GM15510 (cell line): ENCODE measurements around the gene IL6R.

Experiments
- POLR2A ChIP-seq: IDR thresholded peaks from 3 replicates; pipeline ENCODE4 v1.6.1; 2011; ENCODE audit warnings: borderline replicate concordance; ENCODE audit not compliant: insufficient read length; ENCODE audit errors: extremely low read depth

Gene IL6R

DNA sequence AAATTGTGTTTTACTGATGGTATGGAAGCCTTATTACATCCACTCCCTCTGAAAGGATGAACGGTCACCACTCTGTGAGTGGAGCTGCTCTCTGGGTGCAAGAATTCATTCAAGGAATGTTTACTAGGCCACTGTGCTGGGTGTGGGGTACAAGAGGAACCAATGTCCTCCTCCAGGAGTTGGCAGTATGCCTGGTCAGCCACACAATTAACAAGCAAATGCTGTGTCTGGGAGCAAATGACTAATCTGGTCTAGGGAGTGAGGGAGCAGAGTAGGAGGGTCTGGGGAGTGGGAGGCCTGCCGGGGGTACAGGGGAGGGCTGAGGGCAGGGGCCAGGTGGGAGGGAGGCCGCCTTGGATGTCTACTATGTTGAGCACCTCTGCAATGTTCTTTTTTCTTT, 69.7 kb downstream of the IL6R start:
- no peak for TF ChIP-seq POLR2A

DNA sequence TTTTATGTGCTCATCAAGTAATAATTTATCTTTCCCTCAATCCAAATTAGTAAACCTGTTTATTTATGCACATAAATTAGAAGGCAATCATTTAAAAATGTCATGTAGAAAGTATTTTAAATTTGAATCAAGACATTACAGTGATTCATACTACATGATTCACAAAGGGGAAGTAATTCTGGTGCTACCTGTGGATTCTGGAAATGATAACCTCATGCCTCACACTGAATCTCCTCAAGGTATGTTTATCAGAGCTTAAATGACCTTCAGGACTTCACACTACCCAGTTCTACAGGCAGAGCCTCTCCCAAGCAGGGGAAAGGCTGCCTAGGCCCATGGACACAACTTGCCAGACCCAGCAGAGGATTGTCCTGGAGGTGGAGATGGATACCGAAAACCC, 71.6 kb downstream of the IL6R start:
- TF ChIP-seq POLR2A, result no peak

DNA sequence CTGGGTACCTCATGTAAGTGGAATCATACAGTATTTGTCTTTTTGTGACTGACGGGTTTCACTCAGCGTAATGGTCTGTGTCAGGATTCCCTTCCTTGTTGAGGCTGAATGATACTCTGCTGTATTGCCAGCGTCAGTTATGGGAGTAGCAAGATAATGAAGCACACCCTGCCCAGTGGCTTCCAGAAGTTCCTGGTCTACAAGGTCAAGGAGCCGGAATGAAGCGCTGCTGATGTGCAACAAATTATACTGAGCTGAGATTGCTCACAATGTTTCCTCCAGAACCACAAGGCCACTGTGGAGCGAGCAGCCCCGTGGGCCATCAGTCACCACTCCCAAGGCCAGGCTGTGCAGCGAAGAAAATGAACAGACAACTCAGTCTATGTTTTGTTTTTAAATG, 72.9 kb downstream of the IL6R start:
- no peak for TF ChIP-seq POLR2A

DNA sequence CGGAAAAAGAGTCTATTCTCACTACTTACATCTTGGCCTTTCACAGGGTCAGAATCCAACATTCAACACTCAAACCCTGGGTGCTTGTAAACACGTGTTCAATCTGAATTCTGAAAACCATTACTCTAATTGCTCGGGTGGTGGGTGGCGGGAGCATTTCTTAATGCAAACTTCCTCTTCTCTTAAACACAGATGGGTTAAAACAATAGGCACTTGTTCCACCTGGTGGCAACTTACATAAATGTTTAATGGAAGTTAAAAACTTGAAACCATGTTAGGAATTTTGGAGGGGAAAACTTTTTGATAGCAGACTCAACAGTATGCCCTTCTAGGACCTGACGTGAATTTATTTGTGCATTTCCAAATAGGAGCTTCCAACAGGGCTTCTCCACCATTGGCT, 73.5 kb downstream of the IL6R start:
- no peak for TF ChIP-seq POLR2A

DNA sequence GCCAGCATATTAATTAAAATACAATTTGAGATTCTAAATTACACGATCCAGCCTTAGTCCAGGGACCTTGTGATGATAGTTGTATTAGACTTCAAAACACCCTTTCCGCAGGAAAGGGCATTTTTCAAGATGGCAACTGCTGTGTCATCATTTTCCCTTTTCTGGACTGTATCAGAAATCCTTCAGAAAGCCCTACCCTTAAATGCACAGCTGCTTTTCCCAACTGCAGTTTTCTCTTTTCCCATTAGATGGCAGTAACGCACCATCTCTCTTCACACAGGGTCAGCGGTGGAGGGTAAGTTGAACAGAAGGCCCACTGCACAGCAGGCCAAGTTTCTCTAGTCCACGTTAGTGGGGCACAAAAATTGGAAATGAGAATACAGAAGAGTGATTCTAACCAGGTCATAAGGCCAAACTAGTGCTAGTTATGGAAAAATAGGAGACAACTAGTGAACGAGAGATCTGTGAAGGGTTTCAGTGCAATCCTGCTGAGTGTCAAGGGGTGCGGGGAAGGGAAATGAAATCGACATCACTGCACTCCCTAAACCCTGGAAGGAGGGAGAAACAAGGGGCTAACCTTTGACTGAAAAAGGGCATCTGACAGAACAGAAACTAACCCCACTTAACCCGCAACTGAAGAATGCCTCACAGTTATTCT, 74.8 kb downstream of the IL6R start:
- no peak for TF ChIP-seq POLR2A

DNA sequence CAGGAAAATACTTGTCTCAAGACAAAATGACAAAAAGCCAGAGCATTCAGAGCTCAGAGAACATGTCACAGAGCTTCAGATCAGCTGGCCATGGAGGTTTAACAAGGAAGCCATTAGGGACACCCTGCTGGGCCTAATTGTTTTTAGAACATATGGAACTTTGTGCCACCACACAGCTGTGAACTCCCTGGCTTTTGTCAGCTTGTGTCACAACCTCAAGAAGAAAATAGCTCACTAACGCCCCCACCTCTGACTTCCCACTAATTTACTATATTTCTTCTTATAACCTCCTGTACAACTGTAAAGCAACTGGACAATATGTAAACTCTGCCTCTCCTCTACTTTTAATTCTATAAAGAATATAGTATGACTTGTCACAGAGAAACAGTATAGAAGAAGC, 75.9 kb downstream of the IL6R start:
- no peak for TF ChIP-seq POLR2A

DNA sequence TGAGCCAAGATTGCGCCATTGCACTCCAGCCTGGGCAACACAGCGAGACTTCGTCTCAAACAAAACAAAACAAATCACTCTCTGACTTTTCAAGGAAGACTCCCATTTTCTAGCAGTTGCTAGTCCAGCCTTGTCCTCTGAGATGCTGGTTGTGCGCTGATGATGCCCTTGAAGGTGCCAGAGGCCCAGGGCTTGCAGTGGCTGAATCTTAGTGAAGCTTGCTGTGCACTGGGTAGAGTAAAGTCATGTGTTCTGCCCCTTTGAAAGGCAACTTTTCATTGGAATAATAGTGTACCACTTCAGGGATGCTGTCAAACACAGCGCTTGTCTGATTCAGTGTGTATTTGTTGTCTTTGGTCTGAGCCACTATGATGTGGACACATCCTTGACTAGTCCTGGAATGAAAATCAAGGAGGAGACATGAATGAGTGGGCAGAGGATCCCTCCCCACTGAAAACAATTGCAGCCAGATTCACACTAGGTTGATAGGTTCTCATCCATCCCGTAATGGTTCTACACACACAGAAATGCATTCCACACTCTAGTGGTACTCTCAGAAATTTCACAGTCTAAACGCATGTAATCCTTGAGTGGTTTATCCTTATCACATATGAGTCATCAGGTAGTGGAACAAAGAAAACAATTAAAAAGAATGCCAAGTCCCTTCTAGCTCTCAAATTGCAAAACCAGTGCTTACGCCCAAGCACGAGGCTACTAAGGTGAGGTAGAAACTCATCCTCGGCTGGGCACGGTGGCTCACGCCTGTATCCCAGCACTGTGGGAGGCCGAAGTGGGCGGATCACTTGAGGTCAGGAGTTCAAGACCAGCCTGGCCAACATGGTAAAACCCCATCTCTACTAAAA, 79.0 kb downstream of the IL6R start:
- no peak for TF ChIP-seq POLR2A

DNA sequence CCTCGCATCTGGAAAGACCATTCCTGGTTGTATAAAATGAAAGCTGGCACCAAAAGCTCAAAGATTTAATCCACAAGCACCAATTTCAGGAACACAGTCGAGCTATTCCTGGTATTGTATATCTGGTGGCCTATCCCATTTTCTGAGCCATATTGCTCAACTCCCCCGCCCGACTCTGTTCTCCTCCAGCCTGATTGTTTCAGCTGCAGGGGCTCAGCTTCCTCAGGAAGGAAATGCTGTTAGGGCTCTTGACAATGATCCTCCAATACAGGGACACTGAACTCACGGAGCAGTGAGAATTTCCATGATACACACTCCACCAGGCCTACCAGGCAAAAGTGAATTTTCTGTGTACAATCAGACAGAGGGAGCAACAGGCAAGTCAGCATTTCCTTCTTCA, 80.0 kb downstream of the IL6R start:
- TF ChIP-seq POLR2A, result no peak

DNA sequence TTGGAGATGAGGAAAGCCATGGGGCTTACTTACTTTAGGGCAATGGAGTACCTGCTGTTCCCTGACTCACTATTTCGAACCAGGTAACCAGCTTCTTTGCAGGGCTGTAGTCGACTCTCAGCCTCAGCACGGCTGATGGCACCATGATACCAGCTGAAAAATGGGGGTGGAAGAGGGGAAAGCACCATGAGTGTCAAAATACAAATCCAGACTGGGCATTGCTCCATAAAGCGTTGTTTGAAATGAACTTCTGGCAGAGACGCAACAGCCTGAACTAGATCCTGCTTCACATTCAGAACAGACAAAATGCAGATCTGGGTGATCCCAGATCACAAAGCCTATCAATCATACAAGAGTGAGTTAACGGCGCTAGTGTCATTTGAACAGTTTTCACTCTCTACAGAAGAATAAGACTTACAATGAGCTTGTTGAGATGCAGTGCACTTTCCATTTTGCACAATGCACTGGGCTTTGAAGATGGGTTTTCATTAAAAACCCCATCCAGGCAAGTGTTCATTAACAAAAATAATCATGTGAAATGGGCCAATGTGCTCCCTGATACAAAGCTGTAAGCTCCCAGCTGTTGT, 80.9 kb downstream of the IL6R start:
- TF ChIP-seq POLR2A, result no peak

DNA sequence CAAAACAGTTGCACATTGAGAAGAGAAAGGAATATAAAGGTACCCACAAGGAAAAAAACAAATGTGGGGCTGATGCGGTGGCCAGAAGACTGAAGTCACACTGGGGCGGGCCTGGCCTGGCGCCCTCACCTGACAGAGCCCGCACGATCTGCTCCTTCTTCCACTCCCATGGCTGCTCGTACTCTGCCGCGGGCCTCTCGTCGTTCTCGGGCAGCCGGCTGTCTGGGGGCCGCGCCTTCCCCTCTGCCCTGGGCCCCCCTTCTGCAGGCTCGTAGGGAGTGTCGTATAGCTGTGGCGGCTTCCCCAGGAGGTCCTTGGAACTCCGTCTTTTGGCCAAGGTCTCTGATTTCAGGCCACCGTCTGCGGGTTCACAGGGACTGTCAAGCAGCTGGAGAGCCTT, 83.8 kb downstream of the IL6R start:
- TF ChIP-seq POLR2A, result no peak

DNA sequence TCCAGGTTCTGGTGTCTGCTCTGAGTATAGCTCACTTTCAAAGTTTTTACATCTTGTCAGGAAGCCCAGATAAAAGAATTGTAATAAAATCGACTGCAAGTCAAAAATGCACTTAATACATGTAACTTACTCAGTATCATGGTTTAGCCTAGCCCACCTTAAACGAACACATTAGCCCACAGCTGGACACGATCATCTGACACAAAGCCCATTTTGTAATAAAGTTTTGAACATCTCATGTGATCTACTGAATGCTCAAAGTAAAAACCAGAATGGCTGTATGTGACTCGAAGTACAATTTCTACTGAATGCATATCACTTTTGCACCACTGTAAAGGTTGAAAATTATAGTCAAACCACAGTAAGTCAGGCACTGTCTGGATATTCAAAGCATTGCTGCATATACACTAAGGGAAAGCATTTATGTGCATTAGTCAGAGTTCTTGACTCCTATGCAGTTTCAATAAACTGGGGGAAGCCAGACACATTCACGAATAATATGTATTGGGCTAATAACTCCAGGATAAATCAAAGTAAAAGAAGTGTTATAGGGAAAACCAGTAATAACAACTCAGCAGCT, 84.6 kb downstream of the IL6R start:
- no peak for TF ChIP-seq POLR2A

DNA sequence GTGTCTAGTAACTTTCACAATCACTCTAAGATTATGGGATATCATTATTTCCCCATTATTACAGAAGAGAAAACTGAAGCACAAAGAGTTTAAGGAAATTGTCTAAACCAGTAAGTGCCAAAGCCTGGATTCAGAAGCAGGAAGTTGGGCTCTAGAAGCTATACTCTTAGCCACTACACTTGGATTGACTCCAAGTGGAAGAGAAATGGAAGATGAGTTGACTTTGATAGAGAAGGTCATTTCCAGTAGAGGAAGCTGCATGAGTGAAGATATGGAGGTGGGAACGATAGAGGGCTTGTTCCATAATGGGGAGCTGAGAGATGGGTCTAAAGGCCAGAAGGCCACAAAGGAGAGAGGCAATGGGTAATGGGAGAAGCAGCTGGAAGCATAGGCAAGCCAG, 85.2 kb downstream of the IL6R start:
- TF ChIP-seq POLR2A, result no peak

DNA sequence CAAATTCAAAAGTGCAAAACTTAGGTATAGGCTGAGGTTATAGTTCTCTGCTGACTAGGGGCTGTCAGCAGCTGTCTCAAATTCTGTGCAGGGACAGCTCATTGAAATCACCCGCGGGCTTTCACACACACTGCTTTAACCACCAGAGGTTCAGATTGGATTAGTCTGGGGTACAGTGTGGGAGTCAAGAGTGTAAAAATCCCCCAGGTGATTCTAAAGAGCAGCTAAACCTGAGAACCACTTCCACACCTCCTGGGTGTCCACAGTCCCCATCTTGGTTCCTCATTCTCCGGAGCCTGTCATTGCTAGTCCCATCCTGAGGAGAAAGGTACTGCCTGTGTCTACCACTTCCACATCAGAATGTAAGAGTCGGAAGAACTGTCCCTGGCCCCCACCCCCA, 87.0 kb downstream of the IL6R start:
- TF ChIP-seq POLR2A, result no peak

DNA sequence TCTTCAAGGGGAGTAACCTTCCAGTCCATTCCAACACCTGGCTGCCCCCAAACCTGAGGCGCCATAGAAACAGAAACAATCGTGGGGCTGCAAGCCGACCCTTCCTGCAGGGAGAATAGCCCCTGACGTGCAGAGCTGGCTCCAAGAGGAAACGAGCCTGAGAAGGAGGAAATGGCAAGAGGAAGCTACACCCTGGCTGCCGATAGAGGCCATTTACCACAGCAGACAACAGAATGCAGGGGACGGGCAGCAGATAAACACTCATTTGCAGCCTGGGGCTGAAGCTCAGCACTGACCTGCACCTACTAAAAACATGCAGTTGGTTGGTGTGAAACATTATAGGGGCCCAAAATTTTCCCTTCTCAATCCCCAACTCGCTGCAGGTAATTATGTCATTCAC, 88.1 kb downstream of the IL6R start:
- no peak for TF ChIP-seq POLR2A

DNA sequence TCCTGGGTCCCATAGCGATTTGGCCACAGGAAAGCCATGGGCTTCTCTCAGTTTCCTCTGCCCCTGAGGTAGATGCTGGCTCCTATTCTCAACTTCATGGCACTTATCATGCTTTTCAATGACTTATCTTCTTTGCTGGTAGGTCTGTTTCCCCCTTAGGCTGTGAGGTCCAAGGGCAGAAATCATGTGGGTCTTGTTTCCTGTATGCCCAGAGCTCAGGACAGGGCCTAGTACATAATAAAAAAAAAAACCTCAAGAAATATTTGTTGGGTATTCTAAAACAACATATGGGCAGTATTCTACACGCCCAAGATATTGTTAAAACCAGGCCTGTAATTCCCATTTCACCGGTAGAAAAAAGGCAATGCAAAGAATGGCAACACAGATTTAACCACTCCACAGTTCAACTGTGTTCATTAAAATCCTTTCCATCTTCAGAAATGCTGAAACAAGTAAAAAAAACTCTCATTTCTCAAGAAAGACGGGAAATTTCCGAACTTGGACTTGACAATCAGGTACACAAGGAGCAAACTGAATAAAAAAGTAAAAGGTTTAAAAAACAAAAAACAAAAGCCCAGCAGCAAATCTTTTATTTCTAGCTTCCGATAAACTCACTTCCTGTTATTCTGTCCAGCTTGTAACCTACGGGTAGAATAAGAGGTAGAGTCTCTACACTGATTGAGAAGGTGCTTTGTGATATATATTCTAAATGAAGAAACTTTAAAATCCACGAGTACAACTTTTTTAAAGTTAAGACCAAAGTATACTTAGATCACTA, 90.5 kb downstream of the IL6R start:
- no peak for TF ChIP-seq POLR2A
